Measurements from ENCODE around the gene CLSTN1. TPM values are rescaled to one million over a fixed set of nuclear protein-coding genes. Genes with fewer than 3 reads are reported as not detected.

Gene CLSTN1
- total and polyA plus RNA-seq, 2 of the 13 experiments (the other 11 are each of a cell fraction or from before 2014, with no cell fraction given): 19.7 to 29.8 TPM

- no peaks in the 10 kb centered on the region for H3K27me3 ChIP-seq (ENCODE audit: control insufficient read depth in 1 of 2, insufficient read depth in 2 of 2, low read length in 2 of 2)
- ATAC-seq (peak; percentile 85), DNase-seq (ENCODE audit: low spot score) (peak; percentile 46), FAIRE-seq (peak; percentile 49)
- BruUV-seq (replicated peaks): no TSS peak
- no peak overlapping the region for H3K4me2 ChIP-seq (ENCODE audit: low read depth, low read length)
- H3K4me1 ChIP-seq (ENCODE audit: insufficient read depth, low read length): peaks cover 28% of the 10 kb centered on the region
- no peaks in the 10 kb centered on the region for H3K9me3 ChIP-seq (ENCODE audit: low read length)
- H3K9ac ChIP-seq (ENCODE audit: insufficient read depth, low read depth, low read length): no peak overlapping the region
- POLR2A ChIA-PET: no interaction called here
- in situ Hi-C loops (cut with HindIII; ENCODE audit: extremely low pct_ligation_motif_present, low pct_unique_long_range_greater_than_20kb): loop anchor here (5.0 kb wide), 1 partner anchor 80 kb away; no protein-coding TSS in a partner anchor
- no peak overlapping the region for H2AFZ ChIP-seq (ENCODE audit: low read length)
- WGBS (ENCODE audit: low lambda C conversion rate): 70% methylated on average over 2 of the region's 15 CpGs
- H3K27ac ChIP-seq (ENCODE audit: extremely low read length, insufficient read depth, low read length): no peak overlapping the region
- no peaks in the 10 kb centered on the region for H3K79me2 ChIP-seq (ENCODE audit: insufficient read depth, low read length)
- intact Hi-C loops (cut with micrococcal nuclease; ENCODE audit: unreplicated experiment): loop anchor here (1.0 to 5.0 kb wide), 3 partner anchors 83 to 240 kb away; no protein-coding TSS in a partner anchor
- H4K20me1 ChIP-seq (ENCODE audit: insufficient read depth, low read length): no peaks in the 10 kb centered on the region
- H3K4me3 ChIP-seq (replicated peaks in 1 of 3; ENCODE audit: insufficient read depth in 1 of 3, low read depth in 2 of 3, low read length in 3 of 3): no peak overlapping the region
- CTCF ChIA-PET (ENCODE audit: low intra/inter-chr PET ratio, low total read pairs): interaction anchor here (1.6 to 2.8 kb wide), 2 partner anchors 83 to 241 kb away, joined by 8 to 41 read pairs; no protein-coding TSS in a partner anchor
- H3K36me3 ChIP-seq (replicated peaks in 1 of 2; ENCODE audit: control insufficient read depth in 1 of 2, insufficient read depth in 2 of 2, low read length in 2 of 2): peaks cover 21 to 37% of the 10 kb centered on the region in 2 experiments
- no peak for TF ChIP-seq NAIF1 (CRISPR knock-in tag; IDR thresholded peaks at IDR 0.05; ENCODE audit: borderline replicate concordance)
- TF ChIP-seq HMGXB4 (CRISPR knock-in tag; IDR thresholded peaks at IDR 0.05; ENCODE audit: borderline replicate concordance in 1 of 2, low read depth in 1 of 2): peak in 1 of 2 experiments; percentile 60; a peak in 1 of 4 replicates
- peak; percentile 68 for TF ChIP-seq ZNF574 (CRISPR knock-in tag; IDR thresholded peaks at IDR 0.05)
- 0 out of 2 replicates have a peak, but pooled peaks have one; percentile 49 for TF ChIP-seq ZNF124 (CRISPR knock-in tag; IDR thresholded peaks at IDR 0.05)
- TF ChIP-seq RXRA (CRISPR knock-in tag; IDR thresholded peaks at IDR 0.05): 0 out of 2 replicates have a peak, but pooled peaks have one; percentile 13
- peak; percentile 26; the same call in 1 of the 2 replicates for TF ChIP-seq YEATS2 (CRISPR knock-in tag; IDR thresholded peaks at IDR 0.05; ENCODE audit: borderline replicate concordance)
- peak; percentile 29; the same call in 1 of the 2 replicates for TF ChIP-seq SAP130 (CRISPR knock-in tag; IDR thresholded peaks at IDR 0.05; ENCODE audit: low read depth)
- TF ChIP-seq AHR (CRISPR knock-in tag; IDR thresholded peaks at IDR 0.05): 0 out of 2 replicates have a peak, but pooled peaks have one; percentile 32
- no peak for TF ChIP-seq ZNF720 (CRISPR knock-in tag; IDR thresholded peaks at IDR 0.05)
- 0 out of 2 replicates have a peak, but pooled peaks have one; percentile 14 for TF ChIP-seq TFDP2 (CRISPR knock-in tag; IDR thresholded peaks at IDR 0.05)
- TF ChIP-seq ZFP91 (CRISPR knock-in tag; IDR thresholded peaks at IDR 0.05; ENCODE audit: borderline replicate concordance): peak; percentile 57; the same call in 1 of the 2 replicates
- TF ChIP-seq BORCS8-MEF2B (CRISPR knock-in tag; IDR thresholded peaks at IDR 0.05): peak; percentile 41; the same call in 1 of the 2 replicates
- peak; percentile 94 for TF ChIP-seq RAD21 (CRISPR knock-in tag; IDR thresholded peaks at IDR 0.05)
- 0 out of 2 replicates have a peak, but pooled peaks have one; percentile 32 for TF ChIP-seq FOXJ3 (CRISPR knock-in tag; IDR thresholded peaks at IDR 0.05; ENCODE audit: borderline replicate concordance)
- TF ChIP-seq MIXL1 (CRISPR knock-in tag; IDR thresholded peaks at IDR 0.05): 0 out of 2 replicates have a peak, but pooled peaks have one; percentile 40
These were observed 43.9 kb upstream of the CLSTN1 start for GRCh38 chr1:9867408-9868243.

Data from HepG2 (cell line).